NT2/D1 (cell line): ENCODE results near the gene APBA2.

Source experiments
- YY1 ChIP-seq: IDR thresholded peaks from 2 replicates; pipeline ENCODE4 v1.6.1; 2011; ENCODE audit not compliant: insufficient read length, insufficient read depth
- ZNF274 ChIP-seq: IDR thresholded peaks from 2 replicates; pipeline ENCODE4 v1.6.1; 2011; ENCODE audit warnings: mild to moderate bottlenecking, low read depth, low read length

DNA sequence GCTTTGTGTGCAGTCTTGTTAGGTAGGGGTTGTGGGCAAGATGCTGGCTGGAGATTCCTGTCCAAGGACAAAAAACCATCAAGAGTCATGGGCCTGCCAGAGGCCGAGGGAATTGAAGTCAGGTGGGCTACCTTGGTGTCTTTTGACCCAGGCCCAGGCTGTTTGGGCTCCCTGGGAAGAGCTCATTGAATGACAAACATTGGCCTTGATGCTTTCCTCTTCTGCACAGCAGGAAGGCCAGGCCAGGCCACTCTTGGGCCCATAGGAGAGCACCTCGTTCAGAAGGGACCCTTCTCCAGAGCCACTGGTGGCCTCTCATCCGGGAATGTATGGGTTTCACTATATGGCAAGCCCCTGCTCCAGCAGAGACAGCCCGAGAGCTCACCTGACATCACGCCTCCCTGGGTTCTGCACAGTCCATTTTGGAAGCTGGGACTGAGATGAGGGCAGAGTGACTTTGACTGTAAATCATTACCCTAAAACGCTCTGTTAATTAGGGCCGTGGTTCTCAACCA is 214.8 kb downstream of the APBA2 start:
- TF ChIP-seq YY1 (no peak), ZNF274 (no peak)
